NCI-H510A treated with DMSO at 0.1 percent for 48 hours (cell line): ENCODE measurements around the gene TSEN54.
A peak's percentile ranks its signal among the peaks of the same experiment; 100 is the strongest.

Source experiments
- DNase-seq: peaks from one replicate; lab custom pipeline; 2025; lab: John Stamatoyannopoulos, UW

TSEN54 gene

DNA sequence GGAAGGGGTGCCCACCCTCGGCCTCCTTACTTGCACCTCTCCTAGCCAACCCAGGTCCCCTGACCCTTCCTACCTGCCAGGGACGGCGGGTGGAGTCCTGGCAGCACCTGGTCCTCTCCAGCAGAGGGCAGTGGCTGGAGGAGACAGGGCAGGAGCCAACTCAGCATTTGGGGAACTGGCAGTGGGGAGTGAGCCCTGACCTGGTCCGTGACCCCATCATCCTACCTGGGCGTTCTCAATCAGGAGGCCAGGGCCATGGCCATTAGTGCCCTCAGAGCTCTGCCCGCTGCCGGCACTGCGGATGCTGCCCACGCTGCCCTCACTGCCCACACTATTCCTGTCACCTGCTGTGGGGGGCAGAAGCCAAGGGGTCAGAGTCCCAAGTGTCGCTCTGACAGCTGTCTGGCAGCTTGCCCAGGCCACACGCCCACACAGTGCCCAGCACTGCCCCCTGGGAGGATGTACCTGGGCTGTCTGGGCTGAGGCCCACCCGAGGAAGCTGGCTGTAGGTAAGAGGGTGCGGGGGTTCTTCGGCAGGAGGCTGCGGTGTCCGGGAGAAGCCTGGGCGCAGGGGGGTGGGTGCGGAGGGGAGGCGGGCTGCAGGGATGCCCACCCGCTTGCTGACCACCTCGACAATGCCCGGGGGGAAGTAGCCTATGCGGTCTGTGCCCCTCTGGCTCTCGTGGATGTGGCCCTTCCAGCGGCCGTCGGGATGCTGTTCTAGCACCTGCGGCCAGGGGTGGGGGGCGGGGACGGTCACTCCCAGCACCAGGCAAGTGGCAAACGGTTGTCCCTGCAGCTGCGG is 11.8 kb upstream of the TSEN54 start:
- DNase-seq: no peak

DNA sequence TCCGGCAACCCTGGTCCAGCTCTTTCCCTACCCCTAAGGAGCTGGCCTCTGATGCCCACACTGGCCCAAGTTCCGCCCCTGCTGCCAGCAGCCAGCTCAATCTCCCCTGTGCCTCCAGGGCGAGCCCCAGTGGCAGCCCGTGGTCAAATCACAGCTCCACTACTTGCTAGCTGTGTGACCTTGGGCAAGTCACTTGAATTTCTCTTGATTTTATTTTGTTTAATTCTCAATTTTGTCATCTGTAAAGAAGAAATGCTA is 11.2 kb upstream of the TSEN54 start:
- DNase-seq: no peak

DNA sequence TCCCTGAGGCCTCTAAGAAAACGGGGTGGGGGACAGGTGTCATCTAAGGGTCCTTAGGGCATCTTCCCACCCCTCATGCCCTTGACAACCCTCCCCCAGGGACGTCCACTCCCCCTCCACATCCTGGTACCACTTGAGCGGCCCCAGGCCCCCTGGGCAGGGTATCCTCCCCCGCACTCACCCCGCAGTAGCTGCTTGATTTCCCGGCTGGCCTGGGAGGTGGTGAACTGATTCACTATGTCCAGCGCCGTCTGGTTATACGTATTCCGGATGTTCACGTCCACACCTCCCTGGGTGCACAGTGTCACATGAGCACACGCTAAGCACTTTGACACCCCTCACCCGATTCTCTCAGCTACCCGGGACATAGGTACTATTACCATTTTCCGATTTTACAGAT is 10.7 kb upstream of the TSEN54 start:
- no peak for DNase-seq

DNA sequence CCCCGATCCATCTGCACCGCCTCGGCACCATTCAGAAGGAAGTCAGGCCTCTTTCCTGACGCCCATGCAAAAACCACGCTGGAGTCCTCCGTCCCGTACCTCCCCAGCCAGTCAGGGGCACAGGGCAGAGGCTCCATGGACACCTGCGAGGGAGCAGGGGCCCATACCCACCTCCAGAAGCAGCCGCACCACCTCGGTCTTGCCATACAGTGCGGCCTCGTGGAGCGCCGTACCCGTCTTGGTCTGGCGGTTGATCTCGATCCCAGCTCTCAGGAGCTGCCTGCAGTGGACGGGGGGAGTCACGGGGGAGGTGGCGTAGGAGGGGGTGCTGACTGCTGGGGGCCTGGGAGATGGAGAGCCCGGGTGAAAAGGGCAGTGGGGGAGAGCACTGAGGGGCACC is 10.2 kb upstream of the TSEN54 start:
- DNase-seq: no peak

DNA sequence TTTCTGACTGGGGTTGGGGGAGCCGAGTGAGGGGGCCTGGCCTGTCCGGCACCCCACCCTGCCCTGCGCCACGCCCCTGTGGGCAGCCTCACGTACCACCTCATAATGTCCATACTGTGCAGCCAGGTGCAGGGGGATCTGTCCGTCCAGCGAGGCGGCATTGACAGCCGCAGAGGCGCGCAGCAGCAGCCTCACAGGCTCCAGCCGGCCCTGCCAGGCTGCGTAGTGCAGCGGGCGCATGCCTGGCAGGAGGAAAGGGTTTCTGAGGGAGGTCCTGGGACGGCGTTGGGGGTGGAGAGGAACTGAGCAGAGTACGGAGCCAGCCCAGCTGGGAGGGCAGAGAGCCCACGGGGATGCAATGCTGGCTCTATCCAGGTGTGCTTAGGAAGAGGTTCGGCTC is 9.4 kb upstream of the TSEN54 start:
- DNase-seq: no peak

DNA sequence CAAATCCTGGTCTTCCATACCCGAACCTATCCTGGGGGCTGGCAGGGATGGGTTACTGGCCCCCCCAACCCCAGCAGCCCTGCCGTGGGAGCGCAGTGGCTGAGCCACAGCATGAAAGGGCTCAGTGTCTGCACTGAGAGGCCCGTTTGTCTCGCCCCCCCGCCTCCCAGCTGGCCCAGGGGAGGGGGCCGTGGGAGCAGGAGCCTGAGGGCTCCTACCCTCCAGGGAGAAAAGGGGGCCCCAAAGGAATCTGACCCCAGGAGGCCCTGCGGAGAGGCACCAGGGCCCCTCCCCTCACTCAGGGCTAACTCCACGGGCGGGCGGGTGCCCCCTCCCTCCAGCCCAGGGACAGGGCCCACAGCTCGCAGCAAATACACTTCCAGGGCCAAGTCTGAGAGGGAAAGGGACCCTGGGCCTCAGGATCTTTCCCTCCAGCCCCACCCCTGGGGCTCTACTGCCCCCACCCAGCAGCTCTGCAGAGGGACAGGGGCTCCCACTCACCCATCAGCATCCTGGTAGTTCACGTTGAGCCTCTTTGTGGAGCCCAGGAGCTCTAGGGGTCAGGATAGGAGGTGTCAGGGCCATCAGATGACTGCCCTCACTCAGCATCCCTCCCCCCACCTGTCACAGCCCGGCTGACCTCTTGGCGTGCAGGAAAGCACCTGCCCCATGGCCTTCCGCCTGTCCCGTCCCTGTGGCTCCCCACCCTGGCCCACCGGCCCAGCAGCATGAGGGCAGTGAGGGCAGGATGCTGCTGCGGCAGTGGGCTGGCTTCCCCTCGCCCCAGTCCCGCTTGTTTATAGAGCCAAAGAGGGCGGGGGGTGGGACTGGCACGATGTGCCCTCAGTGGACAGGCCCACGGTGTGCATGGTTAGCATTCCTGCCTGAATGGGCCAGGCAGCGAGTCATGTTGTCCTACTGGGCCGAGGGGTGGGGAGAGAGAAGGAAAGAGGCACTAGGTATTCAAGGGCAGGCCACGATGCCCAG is 8.3 kb upstream of the TSEN54 start:
- no peak for DNase-seq

DNA sequence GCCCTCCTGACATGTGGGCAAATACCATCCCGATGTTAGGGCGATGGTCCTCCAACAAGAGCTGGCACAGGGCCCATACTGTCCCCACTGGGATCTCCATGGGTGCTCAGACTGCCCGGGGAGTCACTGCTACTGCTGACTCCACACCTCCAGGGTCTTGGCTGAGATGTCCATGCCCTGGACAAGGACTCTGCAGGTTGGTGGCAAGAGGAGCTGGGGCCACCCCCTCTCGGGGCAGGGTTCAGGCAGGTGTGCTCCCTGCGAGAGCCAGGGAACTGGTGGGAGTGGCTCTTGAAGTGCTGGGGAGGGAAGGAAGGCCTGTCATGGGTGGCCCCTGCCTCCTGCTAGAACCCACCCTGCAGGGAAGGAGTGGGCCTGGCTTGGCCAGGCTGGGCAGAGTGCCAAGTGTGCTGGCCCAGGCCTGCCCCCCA is 7.4 kb upstream of the TSEN54 start:
- DNase-seq: no peak

DNA sequence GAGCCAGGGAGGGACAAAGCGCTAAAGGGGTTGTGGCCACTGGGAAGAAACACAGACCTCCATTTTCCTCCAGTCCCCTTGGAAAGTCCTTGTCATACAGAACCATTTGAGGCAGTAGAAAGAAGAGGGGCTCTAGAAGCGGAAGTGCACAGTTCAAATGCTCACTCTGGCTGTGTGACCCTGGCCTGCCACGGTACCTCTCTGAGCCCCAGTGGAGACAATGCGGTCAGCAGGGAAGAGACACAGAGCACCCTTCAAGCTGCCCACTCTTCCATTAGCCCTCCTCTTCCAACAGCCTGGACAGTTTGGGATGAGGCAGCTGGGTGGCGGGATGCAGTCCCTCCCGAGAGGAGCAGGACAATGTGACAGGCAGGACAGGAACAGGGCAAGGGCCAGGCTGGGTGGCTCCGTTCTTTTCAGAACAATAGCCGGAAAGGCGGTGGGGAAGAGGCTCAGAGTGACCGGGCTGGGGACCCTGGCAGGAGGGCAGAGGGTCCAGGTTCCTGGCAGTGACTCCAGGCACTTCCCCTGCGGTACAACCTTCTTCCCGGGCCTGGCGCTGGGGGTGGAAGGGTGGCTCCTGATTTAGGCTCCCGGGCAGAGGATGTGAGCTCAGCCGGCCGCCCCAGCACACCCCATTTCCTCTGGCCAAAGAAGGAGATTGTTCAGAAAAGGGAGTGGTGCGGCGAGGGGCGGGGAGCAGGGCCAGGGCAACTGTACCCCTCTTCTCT is 6.6 kb upstream of the TSEN54 start:
- no peak for DNase-seq

DNA sequence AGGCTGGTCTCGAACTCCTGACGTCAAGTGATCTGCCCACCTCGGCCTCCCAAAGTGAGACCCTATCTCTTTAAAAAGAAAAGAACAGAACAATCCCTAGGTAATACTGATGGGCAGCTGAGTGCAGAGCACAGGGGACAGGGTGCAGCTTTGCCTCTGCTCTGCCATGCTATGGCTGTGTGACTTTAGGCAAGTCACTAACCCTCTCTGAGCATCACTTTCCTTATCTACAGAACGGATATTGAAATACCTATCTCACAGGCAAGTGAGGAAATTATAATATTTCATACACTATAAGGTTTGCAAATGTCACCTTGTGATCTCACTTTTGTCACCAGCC is 5.1 kb upstream of the TSEN54 start:
- DNase-seq: no peak

DNA sequence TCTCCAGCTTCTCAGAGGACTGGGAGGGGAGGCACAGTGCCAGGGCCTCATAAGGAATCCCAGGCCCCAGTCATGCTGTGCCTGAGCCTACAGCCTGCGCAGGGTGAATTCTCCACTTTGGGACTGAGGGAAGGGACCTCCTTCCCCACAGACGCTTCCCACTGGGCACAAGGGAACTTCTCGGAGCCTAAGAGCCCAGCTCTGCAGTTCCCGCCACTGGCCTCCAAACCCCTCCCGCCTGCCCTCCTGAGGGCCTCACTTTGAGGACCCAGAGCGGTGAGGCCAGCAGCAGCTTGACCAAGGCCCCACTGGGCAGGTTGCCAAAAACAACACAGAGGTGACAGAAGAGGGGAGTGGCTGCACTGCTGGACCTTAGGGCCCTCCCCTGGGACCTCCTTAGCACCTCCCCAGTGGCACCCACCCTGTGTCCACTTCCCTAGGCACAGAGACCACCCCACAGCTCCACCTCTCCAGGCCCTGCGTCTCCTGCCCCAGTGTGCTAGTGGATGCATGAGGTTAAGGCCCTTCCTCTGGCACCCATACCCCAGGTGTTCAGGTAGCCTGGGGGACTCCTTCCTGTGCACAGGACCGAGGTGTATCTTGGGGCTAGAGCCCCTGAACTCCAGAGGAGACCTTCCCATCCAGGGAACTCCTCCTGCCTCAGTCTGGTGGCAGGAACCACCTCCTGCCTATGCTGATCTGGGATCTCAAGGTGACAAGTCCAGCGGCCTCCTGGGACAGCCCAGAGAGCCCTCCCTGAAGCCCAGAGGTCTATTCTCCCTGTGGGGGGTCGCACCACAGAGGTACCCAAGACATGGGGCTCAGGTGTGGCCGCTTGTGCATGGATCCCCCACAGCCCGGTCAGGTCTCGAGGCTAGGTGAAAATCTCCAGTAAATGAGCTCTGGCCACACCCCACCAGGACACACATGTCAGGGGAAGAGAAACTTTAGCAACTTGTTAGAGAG is 4.4 kb upstream of the TSEN54 start:
- peak; percentile 38 for DNase-seq

DNA sequence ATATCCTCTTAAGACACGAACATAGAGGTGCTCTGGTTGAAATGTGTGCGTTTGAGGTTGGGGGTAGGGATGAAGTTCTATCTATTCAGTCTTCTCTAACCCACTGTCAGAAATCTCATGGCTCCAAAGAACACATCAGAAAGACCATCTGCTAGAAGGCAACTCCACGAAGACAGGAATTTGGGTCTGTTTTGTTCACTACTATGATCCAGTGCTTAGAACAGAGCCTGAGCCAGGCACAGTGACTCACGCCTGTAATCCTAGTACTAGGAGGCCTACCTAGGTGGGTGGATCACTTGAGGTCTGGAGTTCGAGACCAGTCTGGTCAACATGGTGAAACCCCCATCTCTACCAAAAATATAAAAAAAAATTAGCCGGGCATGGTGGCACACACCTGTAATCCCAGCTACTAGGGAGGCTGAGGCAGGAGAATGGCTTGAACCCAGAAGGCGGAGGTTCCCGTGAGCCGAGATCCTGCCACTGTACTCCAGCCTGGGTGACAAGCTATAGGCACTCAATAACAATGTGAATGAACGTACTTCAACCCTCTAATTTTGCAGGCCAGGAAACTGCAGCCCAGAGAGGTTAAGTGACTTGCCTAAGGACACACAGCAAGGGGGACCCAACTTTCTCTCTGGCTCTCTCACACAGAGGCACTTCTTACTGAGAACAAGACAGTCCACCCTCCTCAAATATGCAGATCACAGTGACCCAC is 3.2 kb upstream of the TSEN54 start:
- DNase-seq: no peak

DNA sequence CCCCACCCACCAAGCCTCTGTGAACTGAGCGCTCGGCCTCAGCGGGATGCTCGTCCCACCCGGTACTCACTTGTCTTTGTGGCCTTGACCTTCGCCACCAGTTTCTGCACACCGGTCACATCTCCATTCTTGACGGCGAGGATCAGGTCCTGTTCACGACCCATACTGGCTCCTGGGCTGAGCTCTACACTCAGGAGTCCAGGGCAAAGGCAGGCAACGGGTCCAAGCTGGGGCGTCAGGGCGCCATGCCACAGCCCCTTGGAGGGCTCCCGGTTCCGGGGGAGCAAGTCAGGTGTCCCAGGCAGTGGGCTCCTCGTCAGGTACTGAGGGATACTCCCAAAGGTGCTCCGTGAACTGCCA is 2.7 kb upstream of the TSEN54 start:
- DNase-seq: no peak

DNA sequence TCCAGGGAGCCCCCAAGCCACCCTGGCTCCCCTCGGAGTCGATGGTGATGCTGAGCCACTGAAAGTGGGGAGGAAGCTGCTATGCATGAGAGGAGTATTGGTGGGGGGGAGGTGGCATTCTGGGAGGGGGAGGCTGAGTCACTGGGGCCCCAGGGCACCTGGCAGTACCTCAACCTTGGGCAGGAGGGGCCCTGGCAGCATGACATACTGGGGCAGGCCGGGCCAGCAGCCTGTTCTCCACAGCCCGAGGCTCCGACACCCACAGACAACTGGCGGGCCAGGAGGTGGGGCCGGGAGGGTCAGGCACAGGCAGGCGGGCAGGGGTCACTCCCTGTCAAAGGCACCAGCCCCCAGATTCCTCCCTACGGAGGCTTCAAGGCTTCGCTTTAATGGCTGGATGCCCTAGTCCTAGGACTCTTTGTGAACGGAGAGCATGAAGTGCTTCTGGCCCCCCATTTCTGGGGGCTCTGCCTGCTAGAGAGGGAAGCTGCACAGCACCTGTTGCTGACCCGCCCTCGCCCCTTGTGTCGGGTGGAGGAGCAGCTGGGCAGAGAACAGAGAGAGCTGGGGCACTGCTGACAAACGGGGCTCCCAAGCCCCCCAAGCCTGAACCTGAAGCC is 1.9 kb upstream of the TSEN54 start:
- DNase-seq: no peak

DNA sequence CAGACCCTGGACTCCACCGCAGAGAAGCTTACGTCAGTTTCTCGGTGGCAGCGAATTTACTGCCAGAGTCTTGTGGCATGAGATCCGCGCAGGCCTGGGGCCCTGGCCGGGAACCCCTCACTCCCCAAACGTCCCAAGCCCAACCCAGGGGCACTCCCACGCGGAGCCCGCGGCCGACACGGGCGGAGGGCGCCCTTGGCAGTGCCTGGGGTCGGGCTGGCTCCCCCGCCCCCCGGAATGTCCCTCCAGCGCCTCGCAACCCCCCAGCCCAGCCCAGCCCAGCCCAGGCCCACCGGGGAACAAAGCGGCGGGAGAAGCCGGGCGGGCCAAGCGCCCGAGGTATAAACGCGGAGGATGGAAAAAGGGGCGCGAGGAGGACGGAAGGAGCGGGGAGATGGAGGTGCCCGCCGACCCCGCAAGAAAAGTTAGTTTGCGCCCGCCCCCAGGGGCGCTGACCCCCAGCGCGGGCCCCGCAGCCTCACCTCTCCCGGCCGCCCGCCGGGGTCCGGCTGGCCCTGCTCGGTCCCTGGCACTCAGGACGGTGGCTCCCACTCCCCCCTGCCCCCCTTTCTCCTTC is 1.3 kb upstream of the TSEN54 start:
- no peak for DNase-seq

DNA sequence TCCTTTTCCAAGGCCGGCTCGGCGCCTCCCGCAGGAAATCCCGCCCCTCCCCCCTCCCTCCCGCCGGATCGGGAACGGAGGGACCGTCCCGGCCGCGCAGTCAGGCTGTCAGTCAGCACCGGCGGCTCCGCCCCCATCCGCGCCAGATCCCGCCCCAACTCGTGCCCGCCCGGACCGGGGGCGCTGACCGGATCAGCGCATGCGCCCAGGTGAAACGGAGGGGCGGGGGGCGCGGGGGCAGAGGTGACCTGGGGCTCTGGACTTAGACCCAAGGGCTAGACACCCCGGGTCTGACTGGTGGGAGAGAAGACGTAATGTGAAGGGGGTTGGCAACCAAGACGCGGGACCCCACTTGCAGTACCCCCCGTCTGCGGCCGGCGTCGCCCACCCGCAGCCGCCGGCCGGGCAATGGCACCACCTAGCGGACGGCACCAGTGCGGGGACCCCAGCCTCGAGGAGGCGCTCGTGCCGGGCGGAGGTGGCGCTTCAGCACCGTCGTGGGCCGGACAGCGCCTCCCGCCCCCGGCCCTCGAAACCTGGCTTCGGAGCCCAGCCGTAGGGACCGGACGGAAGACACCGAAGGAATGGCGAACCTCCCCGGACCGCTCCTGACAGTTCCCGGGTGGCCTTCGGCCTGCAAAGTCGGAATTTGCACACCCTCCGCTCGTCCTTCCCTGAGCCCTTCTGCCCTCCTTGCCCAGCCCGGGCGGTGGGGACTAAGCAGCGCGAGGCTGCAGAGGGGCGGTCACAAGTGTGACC is 653 bp upstream of the TSEN54 start, which contains the start of gene CASKIN2:
Gene CASKIN2, minus strand, starts transcription at position 42 of the 759 bp plus-strand sequence. CDS start 1,733 bp downstream, outside the sequence.
- DNase-seq: peak; percentile 90

DNA sequence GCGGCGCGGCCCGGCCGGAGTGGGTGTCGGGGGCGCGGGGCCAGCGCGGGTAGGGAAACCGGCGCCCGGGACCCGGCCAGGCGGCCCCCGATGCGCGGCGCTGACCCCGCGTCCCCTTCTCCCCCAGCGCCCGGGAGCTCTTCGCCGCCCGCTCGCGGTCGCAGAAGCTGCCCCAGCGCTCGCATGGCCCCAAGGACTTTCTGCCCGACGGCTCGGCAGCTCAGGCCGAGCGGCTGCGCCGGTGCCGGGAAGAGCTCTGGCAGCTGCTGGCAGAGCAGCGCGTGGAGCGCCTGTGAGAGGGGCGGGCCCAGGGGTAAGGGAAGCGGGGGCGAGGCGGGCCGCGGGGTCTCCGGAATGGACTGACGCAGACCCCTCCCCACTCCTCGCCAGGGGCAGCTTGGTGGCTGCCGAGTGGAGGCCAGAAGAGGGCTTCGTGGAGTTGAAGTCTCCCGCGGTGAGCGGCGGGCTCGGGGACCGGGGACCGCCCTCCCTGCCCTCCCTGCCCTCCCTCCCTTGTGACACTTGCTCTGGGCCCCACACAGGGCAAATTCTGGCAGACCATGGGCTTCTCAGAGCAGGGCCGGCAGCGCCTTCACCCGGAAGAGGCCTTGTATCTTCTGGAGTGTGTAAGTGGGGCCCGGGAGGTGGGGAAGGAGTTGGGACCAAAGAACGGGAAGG is 430 bp downstream of the TSEN54 start:
- no peak for DNase-seq

DNA sequence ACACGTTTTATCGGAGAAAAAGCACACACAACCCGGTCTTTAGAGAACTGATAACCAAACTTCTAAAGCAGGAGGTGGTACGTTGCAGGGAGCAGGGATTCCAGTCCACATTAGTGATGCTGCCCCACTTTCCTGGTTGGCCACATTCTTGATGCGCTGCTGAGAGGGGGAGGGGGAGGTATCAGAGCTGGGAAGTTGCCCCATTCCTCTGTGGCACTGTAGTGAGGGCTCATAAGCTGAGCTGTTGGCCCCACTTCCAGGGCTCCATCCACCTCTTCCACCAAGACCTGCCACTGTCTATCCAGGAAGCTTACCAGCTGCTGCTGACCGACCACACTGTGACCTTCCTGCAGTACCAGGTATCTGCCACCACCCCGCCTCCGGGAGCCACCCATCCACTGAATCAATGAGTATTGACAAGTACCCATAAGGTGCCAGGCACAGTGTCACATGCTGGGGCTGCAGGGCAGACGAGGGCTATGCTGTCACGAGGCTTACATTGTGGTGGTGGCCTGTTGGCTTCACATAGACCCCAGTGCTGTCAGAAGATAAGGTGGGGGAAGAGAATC is 1.1 kb downstream of the TSEN54 start:
- DNase-seq: peak; percentile 28

DNA sequence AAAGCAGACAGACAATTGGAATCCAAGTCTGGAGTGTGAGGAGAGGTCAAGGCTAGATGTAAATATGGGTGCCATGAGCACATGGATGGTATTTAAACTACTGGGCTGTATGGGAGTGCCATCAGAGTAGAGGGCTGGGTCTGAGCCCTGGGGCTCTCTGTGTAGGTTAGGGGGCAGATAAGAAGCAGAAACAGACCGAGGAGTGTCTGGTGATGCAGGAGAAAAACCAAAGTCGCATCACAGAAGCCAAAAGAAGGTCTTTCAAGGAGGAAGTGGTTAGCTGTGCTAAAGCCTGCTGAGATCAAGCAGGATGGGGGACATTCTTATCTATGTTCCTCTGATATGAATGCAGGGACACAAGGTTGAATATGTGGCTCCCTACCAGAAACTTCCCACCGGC is 1.9 kb downstream of the TSEN54 start:
- no peak for DNase-seq
